Right hindlimb (tissue), 1 donor: ENCODE data around the gene SIGLEC7.

Source experiments
- DNase-seq: peaks from one replicate; pipeline ENCODE4 v3.0.0-alpha.2; 2018

The SIGLEC7 gene

GRCh38 chr19:51173681-51174080, 31.6 kb downstream of the SIGLEC7 start:
- DNase-seq = no peak

GRCh38 chr19:51179256-51179655, 37.2 kb downstream of the SIGLEC7 start:
- no peak for DNase-seq

- DNase-seq = no peak
These were observed 39.3 kb downstream of the SIGLEC7 start for GRCh38 chr19:51181377-51181912.

GRCh38 chr19:51181913-51182419, 39.9 kb downstream of the SIGLEC7 start:
- no peak for DNase-seq

GRCh38 chr19:51183629-51184028, 41.5 kb downstream of the SIGLEC7 start:
- no peak for DNase-seq

- DNase-seq = no peak
These were observed 43.2 kb downstream of the SIGLEC7 start for GRCh38 chr19:51185069-51185867.

- no peak for DNase-seq
These were observed 43.7 kb downstream of the SIGLEC7 start for GRCh38 chr19:51185868-51186215.

- DNase-seq = no peak
These were observed 44.2 kb downstream of the SIGLEC7 start for GRCh38 chr19:51186323-51186722.

- DNase-seq = no peak
These were observed 45.5 kb downstream of the SIGLEC7 start for GRCh38 chr19:51187395-51188226.

- DNase-seq = no peak
These were observed 46.1 kb downstream of the SIGLEC7 start for GRCh38 chr19:51188227-51188559.

GRCh38 chr19:51192689-51193088, 50.6 kb downstream of the SIGLEC7 start:
- DNase-seq = no peak

GRCh38 chr19:51194527-51195315, 52.6 kb downstream of the SIGLEC7 start:
- no peak for DNase-seq

GRCh38 chr19:51195316-51195586, 53.1 kb downstream of the SIGLEC7 start:
- no peak for DNase-seq

GRCh38 chr19:51195616-51196015, 53.5 kb downstream of the SIGLEC7 start:
- DNase-seq = no peak

GRCh38 chr19:51196181-51196580, 54.1 kb downstream of the SIGLEC7 start:
- no peak for DNase-seq

GRCh38 chr19:51198641-51199040, 56.5 kb downstream of the SIGLEC7 start:
- DNase-seq = no peak

- DNase-seq = no peak
These were observed 58.1 kb downstream of the SIGLEC7 start for GRCh38 chr19:51200071-51200666.

- DNase-seq = no peak
These were observed 59.6 kb downstream of the SIGLEC7 start for GRCh38 chr19:51201712-51202111.
